Activated CD8-positive, alpha-beta memory T cell treated with anti-CD3 and anti-CD28 coated beads for 24 hours (primary cell): ENCODE data around the gene MYL2.
"Not testable (repeated sequence)": the region's sequence is repeated elsewhere in the genome, so short reads cannot be mapped to it uniquely, and the experiment has no call there.

Experiments used
- DNase-seq: peaks from one replicate; pipeline ENCODE4 v3.0.0-alpha.2; 2020

Gene MYL2

DNA sequence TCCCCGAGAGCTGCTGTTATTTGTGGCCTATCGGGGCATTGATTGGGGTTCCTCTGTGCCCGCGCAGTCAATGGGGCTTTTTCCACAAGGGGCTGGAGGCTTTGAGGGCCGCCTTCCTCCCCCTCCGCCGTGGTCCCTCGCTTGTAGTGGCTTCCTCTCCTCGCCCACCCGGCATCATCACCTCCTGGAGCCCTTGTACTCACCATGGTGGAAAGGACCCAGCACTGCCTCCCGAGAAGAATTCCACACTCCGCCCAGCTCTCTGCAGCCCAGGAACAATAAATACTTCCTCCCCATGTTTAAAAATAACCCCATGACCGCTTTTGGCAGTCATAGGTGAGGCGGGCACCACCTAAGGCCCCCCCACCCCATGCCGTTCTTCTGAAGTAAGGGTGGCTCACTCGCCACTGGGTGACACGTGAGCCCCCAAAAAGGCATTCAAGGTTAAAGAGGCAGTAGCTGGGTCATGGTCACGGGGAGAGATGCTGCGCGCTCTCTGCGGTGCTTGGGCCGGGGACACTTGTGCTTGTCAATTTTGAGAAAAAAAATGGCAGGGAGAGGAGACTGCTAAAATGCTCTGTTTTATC, at the start of gene MYL2:
Gene MYL2 (minus strand): TSS at position 256 of the 587 bp plus-strand sequence. CDS start 50 bp downstream, at position 206.
- no peak for DNase-seq

- no peak for DNase-seq
Measured at GRCh38 chr12:110966081-110966760, 45.8 kb upstream of the MYL2 start.

- no peak for DNase-seq
Measured at GRCh38 chr12:110965574-110965973, 45.2 kb upstream of the MYL2 start.

DNA sequence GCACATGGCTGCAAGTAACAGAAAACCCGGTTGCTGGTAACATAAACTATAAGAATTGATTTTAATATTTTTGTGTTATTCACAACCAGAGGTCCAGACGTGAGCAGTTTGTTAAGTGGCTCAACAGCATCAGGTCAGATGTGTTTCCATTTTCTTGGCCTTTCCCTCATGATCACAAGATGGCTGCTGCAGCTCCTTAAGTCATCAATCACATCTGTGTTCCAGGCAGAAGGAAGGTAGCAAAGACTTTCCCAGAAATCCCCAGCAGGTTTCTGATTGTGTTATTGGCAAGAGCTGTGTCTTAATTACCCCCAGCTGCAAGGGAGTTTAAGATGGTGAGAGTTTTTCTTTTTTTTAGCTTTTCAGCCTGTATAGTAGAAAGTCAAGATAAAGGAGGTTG, 40.4 kb upstream of the MYL2 start:
- no peak for DNase-seq

DNA sequence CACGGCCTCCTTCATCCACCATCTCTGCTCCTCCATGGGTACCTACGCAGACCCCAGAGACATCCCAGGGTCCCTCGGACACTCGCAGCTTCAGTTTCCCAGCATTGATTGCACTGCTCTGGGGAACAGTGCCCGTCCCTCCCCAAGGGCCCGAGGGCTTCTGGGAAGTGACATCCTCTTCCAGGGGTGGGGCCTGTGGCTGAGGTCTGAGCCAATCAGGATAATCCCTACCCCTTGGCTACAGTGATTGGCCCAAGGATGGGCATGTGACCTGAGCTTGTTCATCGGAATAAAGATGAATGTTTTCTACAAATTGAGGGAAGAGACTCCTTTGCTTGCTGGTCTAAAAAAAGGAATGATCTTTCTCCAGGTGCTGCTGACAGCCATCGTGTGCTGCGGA, 37.3 kb upstream of the MYL2 start:
- no peak for DNase-seq

DNA sequence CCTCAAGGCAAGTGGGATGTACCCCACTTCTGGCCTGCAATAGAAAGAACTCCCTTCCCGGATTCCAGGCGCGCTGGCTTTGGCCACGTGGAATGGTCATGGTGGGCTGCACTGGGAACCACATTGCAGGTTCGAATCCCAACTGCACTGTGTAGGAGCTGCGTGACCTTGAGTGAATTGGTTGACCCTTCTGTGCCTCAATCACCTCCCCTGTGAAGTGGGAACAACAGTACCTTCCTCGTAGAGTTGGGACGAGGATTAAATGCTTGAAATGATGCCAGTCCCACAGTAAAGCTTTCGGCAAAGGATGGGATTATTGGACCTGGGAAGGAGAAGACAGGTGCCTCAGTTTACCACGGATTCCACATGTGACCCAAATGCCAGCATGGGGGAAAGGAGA, 36.8 kb upstream of the MYL2 start:
- DNase-seq = no peak

- not testable (repeated sequence) for DNase-seq
Measured at GRCh38 chr12:110950867-110951266, 30.5 kb upstream of the MYL2 start.

DNA sequence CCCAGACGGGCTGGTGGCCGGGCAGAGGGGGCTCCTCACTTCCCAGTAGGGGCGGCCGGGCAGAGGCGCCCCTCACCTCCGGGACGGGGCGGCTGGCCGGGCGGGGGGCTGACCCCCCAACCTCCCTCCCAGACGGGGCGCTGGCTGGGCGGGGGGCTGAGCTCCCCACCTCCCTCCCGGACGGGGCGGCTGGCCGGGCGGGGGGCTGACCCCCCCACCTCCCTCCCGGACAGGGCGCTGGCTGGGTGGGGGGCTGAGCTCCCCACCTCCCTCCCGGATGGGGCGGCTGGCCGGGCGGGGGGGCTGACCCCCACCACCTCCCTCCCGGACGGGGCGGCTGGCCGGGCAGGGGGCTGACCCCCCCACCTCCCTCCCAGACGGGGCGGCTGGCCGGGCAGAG, 30.1 kb upstream of the MYL2 start:
- DNase-seq = peak; percentile 9

DNA sequence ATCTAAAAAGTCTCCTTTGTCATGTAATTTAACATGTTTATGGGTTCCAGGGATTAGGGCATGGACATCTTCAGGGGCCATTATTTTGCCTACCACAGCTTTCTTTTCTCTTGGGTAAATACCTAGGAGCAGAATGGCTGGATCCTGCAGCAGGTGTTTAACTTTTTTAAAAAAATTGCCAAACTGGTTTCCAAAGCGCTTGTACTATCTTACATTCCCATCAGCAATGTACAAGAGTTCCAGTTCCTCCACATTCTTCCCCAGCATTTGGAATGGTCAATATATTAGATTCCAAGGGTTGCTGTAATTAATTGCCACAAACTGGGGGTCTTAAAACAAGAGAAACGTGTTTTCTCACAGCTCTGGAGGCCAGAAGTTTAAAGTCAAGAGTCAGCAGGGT, 27.7 kb upstream of the MYL2 start:
- no peak for DNase-seq

DNA sequence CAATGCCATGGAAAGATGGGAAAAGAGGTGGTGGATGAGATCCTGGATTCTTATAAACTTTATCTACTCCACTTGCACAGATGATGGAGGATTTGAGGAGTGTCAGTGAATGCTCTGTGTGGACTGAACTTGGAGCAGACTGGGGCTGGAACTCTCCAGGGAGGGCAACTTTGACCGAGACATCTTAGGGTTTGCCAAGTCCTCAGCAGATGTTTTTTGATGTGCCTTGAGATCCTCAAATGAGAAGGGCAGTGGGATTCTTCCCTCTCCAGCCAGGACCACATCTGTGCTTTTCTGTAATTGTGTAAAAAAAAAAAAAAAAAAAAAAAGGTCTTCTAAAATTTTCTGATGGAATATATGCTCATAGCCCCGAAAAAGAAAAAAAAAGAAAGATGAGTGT, 23.0 kb upstream of the MYL2 start:
- DNase-seq = peak; percentile 3

DNA sequence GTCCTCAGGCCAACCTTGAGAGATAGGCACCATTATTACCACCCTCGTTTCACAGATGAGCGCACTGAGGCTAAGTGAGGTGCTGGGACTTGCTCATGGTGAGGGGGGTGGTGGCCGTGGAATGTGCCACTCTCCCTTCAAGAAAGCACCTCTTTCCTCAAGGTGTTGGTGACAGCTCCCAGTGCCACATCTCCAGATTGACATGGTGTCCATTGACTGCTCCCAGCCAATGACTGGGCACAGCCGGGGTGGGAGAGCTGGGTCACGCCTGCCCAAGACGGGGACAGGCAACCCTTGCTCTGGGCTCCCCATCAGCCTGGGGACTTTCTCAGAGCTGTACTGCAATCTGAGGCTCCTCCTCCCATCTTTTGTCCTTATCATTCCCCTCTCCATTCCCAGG, 21.0 kb upstream of the MYL2 start:
- peak; percentile 42 for DNase-seq

- DNase-seq = no peak
Measured at GRCh38 chr12:110940933-110941332, 20.6 kb upstream of the MYL2 start.

DNA sequence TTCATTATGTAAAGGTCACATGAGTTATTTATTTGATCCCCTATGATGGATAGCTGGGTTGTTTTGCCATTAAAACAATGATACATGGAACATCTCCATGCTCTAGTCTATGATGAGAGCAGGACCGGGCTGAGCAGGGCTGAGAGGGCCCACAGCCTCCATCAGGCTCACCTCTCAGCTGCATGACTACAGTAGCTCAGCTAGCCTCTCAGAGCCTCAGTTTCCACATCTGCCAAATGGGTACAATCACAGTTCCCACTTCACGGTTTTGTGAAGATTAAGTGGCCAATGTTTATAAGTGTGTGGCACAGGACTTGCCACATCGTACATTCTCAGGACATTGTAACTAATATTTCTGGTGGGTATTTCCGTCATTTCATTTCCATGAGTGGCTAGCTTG, 19.9 kb upstream of the MYL2 start:
- peak; percentile 9 for DNase-seq

DNA sequence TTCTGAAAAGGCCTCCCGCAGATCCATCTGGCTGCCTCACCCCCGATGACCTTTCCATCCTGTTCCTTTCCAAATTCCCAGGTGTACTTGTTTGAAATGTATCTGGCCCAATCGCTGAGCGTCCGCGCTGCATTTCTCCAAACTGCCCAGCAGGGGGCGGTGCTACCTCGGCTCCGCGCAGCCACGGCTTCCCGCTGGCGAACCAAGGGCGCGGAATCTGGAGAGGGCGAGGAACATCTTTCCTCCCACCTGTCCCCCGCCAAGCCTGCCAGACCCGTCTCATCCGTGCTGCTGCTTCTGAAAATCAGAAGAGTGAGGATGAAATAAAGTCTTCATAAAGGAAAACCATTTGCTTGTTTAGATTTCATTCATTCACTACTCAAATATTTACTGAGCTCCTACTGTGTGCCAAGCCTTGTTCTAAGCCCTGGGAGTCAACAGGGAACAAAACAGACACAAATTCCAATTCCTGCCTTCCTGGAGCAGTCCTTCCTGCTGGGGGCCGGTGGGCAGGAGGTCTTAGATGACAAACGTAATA, 16.8 kb upstream of the MYL2 start:
- DNase-seq = peak; percentile 84

GRCh38 chr12:110936367-110937103, 16.2 kb upstream of the MYL2 start:
- no peak for DNase-seq

DNA sequence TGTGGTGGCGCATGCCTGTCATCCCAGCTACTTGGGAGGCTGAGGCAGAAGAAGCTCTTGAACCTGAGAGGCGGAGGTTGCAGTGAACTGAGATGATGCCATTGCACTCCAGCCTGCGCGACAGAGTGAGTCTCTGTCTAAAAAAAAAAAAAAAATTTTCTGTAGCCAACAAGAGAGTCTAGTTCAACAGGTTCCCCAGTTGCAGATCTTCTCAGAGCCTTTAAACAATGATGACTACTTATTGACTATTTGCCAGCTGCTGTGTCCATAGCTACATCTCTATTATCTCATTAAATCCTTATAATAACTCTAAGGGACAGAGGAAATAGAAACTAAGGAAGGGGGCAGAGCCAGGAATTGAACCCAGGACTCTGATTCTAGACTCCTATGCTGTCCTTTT, 15.2 kb upstream of the MYL2 start:
- no peak for DNase-seq

DNA sequence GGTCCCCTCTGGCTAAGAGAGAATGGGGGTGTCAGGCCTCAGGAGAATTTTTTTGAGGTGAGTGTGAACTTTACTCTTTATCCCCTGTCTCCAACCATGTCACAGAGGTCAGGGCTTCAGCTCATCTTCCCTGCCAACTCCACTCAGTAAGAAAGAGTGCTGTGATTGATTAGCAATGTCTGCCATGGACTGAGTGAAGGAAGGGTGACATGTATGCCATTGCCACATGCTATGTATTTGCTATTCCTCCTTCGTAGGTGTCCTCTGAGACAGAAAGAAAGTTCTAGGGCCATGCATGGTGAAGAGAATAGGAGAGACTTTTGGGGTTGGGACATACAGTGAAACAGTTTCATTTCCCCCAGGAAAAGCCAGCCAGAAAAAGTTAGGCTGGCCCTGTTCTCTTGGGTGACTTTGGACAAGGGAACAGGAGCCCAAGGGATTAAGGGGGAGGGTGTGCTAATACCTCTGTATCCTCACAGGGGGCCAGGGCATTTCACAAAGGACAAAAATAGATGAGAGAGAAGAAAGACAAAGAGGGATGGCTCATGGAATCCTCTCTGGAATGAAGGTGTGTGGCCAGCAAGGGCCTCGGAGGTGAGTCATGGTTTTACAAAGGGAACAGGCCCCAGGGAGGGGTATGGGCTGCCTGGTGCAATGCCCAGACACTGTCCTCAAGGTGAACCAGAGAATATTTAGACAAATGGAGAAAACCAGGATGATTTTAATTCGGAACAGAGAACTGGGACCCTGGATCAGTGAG, 13.9 kb upstream of the MYL2 start:
- DNase-seq = no peak

- no peak for DNase-seq
Measured at GRCh38 chr12:110933326-110933974, 13.1 kb upstream of the MYL2 start.

GRCh38 chr12:110932046-110932445, 11.7 kb upstream of the MYL2 start:
- DNase-seq = no peak

DNA sequence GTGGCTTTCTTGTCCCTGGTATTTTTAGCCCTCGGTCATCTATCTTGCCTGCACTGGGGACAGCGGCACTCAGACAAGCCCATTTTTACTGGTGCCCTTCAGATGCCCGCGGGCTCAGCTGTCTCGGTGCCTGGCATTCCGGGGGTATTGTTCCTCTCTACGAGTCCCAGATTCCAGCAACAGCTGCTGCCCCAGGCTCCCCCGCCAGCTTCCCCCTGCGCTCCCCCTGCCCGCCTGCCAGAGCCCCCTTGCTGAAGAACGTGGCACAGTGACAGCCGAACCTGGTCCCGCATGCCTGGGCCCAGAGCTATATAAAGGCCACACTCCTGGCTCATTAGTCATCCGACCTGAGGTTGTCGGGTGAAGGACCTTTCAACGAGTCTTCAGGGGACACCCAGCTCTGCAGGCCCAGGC, 10.9 kb upstream of the MYL2 start:
- no peak for DNase-seq

- DNase-seq = no peak
Measured at GRCh38 chr12:110930348-110931314, 10.3 kb upstream of the MYL2 start.
